AG09319 (cell line): ENCODE measurements around the gene RRP15.

ENCODE experiments used
- DNase-seq: peaks from one replicate; pipeline ENCODE4 v3.0.0-alpha.2; 2010; ENCODE audit warnings: low read depth; ENCODE audit errors: extremely low read depth
- TF ChIP-seq, protein P1 (sequence below): IDR thresholded peaks from 2 replicates; pipeline ENCODE4 v1.5.1; 2011; ENCODE audit warnings: low read depth, mild to moderate bottlenecking, inconsistent platforms, low read length, moderate library complexity

RRP15 gene

GRCh38 chr1:218377143-218377660 lies 92.1 kb downstream of the RRP15 start:
- peak; percentile 89 for DNase-seq
- TF ChIP-seq, protein P1, sequence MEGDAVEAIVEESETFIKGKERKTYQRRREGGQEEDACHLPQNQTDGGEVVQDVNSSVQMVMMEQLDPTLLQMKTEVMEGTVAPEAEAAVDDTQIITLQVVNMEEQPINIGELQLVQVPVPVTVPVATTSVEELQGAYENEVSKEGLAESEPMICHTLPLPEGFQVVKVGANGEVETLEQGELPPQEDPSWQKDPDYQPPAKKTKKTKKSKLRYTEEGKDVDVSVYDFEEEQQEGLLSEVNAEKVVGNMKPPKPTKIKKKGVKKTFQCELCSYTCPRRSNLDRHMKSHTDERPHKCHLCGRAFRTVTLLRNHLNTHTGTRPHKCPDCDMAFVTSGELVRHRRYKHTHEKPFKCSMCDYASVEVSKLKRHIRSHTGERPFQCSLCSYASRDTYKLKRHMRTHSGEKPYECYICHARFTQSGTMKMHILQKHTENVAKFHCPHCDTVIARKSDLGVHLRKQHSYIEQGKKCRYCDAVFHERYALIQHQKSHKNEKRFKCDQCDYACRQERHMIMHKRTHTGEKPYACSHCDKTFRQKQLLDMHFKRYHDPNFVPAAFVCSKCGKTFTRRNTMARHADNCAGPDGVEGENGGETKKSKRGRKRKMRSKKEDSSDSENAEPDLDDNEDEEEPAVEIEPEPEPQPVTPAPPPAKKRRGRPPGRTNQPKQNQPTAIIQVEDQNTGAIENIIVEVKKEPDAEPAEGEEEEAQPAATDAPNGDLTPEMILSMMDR: no peak

DNA sequence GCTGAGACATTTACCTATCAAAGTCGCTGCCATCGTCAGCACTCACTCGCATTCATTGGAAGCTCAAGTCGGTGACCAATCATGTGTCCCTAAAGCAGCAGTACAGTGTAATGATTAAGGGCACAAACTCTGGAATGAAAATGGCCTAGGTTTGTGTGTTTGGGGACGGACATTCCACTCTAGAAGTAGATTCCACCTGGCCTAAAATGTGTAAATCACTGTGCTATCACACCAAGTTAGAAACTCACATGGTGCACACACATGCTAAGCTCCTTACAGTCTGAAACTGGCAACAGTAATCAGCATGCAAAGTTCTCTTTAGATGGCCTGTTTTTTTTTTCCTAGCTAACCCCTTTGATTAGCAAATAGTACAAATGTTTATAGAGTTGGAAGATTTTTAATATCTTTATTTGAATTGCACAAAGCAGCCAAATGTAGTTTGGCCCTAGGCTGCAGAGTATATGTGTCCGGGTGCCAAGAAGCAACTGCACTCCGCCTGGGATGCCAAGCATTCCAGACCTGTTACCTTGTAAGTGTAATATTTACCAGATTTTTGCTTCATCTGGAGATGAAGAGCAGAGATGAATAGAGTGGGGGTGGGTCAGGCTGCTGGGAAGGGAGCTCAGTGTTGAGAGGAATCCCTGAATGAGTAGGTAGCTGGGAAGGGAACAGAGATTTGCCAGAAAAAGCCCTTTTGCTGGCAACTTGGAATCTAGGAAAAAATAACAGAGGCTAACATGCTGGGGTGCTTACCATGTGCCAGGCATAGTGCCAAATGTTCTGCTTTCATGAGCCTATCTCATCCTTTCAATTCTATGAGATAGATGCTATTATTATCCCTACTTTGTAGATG lies 95.3 kb downstream of the RRP15 start:
- TF ChIP-seq, protein P1: no peak
- DNase-seq: peak; percentile 81

DNA sequence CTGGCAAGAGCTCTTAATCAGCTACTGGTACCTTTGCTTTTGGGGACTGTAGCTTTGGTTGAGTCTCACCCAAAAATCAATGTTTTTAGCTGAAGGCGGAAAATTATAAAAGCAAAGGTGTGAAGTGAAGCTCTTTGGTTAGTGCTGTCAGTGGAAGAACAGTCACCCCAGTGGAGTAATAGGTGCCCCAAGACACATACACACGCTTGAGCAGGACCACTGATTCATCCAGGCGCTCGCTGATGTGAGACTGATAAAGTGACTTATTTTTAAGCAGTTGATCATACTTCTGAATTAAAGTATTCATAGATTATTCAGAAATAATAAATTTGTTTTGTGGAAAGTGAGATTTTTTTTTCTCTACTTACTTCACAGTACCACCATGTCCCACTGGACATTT lies 97.2 kb downstream of the RRP15 start:
- no peak for DNase-seq
- TF ChIP-seq, protein P1: no peak

- DNase-seq: no peak
- TF ChIP-seq, protein P1: no peak
Measured at GRCh38 chr1:218383051-218383450, 98.0 kb downstream of the RRP15 start.

DNA sequence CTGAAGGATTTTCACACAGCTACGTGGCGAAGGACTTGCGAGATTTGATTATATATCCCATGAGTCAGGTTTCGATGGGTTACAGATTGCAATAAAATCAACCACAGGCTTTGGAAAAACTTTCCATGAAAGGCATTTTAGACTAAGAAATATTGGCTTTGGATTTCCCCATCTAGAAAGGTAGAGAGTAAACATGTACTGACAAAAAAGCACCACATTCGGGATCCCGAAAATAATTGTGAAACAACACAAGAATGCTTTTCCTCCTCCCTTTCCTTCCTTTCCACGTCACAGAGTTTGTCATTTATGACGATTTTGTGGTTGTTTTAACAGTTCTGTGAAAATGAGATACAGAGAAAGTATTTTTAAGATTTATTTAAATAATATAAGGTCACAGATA lies 98.6 kb downstream of the RRP15 start:
- TF ChIP-seq, protein P1: no peak

DNA sequence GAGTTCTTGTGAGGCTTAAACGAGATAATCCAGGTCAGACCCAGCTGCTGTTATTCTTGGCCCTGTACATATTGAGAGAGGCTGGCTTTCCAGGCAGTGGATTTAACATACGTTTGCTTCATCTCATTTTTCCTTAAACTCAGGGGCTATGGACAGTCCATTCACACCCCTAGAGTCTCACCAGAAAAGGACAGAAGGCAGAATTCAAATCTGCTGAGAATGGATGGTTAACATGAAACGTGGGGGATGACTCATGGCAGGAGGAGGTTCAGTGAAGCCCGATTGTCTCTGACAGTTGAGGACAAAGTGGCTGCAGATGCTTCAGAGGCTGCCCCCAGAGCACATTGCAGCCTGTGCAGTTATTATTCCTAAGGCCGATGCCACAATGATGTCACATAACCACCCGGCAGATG lies 99.5 kb downstream of the RRP15 start:
- no peak for DNase-seq
- TF ChIP-seq, protein P1: no peak

More for the DNA sequence above, 98.6 kb downstream of the RRP15 start:
- DNase-seq: no peak
